Lower lobe of right lung (tissue), 2 donors: ENCODE measurements around the gene AEBP2. TPM values are rescaled to one million over a fixed set of nuclear protein-coding genes. Genes with fewer than 3 reads are reported as not detected.
"Not testable (repeated sequence)": the region's sequence is repeated elsewhere in the genome, so short reads cannot be mapped to it uniquely, and the experiment has no call there.

Source experiments
- ATAC-seq, 2 donors: fragments of 200-7000 bp; cut with Tn5 transposase; one replicate each; pipeline ENCODE4 v1.9.1; 2020 to 2022; ENCODE audit warnings: mild to moderate bottlenecking in 2 of 2, moderate library complexity in 2 of 2
- DNase-seq: peaks from one replicate; pipeline ENCODE4 v3.0.0-alpha.2; 2020
- H3K27ac ChIP-seq: fragments of 200-600 bp; one replicate; pipeline ENCODE4 v1.8.0; 2022
- H3K27me3 ChIP-seq: fragments of 200-600 bp; one replicate; pipeline ENCODE4 v1.8.0; 2022; ENCODE audit warnings: low read depth
- H3K36me3 ChIP-seq: fragments of 200-600 bp; one replicate; pipeline ENCODE4 v1.8.0; 2022; ENCODE audit warnings: mild to moderate bottlenecking
- H3K4me1 ChIP-seq: fragments of 200-600 bp; one replicate; pipeline ENCODE4 v1.8.0; 2022
- H3K4me3 ChIP-seq: fragments of 200-600 bp; one replicate; pipeline ENCODE4 v1.8.0; 2022; ENCODE audit warnings: mild to moderate bottlenecking
- H3K9me3 ChIP-seq: fragments of 200-600 bp; one replicate; pipeline ENCODE4 v1.8.0; 2022
- CTCF ChIP-seq: fragments of 200-600 bp; IDR thresholded peaks from one replicate; pipeline ENCODE4 v1.8.0; 2022; ENCODE audit warnings: antibody characterized with exemption, mild to moderate bottlenecking
- intact Hi-C: fragments of 100-400 bp; cut with DNase I; formaldehyde crosslinking; loops from one replicate; pipeline ENCODE4 v1.11.0; 2022
- total RNA-seq: library from RNA; stranded (reverse); fragmentation: NEBNext Ultra II Directional; extraction: Animal tissue kit (Norgen Biotek cat#: 25700); gene quantifications from one replicate; pipeline ENCODE4 v1.2.1, GENCODE V29; 2021
- donor health status: DM: no; HTN: yes; CAD: no; lungs with severe emphysema.

AEBP2 gene
- total RNA-seq, 1 donor from 2014 or later, result 36.7 TPM

DNA sequence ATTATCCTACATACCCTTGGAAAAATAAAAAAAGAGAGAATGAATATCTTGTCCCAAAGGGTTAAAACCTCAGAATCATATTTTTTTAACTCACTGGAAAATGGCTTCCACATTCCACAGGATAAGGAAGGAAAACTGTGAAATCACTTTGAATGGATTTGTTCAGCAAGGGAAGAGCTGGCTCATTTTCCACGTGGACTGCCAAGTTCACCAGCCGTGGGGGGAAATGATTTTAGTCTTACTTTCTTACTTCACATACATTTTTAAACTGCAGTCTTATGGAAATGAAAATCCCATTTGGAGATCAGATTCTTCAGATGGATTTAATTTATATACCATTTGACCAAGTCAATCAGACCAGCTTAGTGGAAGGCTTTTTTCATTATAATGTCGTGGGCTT lies 29.9 kb upstream of the AEBP2 start:
- intact Hi-C loops, result no loop called here
- DNase-seq (no peak), ATAC-seq (no peak)
- Histone ChIP-seq H3K27me3 (no peaks in the 10 kb centered on the region), H3K27ac (no peak overlapping the region), H3K36me3 (no peaks in the 10 kb centered on the region), H3K4me3 (no peak overlapping the region), H3K9me3 (no peaks in the 10 kb centered on the region), H3K4me1 (peaks cover 5% of the 10 kb centered on the region)
- no peak for TF ChIP-seq CTCF

DNA sequence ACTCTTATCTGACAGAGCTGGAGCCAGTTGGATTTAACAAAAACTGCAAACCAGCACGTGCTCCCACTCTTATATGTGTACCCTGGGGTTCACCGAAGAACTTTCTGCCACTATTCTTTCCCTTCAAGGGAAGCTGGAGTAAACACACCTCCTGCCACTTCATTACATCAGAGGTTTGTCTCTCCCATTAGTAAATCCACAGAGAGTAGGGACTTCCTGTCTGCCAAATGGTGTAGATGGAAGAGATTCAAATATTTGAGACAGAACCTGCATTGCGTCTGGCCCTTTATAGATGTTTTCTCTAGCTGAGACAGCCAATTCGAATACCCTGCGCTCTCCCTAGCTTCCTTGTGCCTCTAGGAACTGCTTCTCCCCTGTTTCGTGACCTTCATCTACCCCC lies 29.1 kb upstream of the AEBP2 start:
- peaks cover 5% of the 10 kb centered on the region for H3K4me1 ChIP-seq
- no peaks in the 10 kb centered on the region for H3K27me3 ChIP-seq
- no peak for DNase-seq
- no peak for TF ChIP-seq CTCF
- H3K4me3 ChIP-seq, result no peak overlapping the region
- ATAC-seq, result peak in 1 of 2 donors; percentile 63
- H3K9me3 ChIP-seq, result no peaks in the 10 kb centered on the region
- no peak overlapping the region for H3K27ac ChIP-seq
- intact Hi-C loops, result no loop called here
- H3K36me3 ChIP-seq, result no peaks in the 10 kb centered on the region

DNA sequence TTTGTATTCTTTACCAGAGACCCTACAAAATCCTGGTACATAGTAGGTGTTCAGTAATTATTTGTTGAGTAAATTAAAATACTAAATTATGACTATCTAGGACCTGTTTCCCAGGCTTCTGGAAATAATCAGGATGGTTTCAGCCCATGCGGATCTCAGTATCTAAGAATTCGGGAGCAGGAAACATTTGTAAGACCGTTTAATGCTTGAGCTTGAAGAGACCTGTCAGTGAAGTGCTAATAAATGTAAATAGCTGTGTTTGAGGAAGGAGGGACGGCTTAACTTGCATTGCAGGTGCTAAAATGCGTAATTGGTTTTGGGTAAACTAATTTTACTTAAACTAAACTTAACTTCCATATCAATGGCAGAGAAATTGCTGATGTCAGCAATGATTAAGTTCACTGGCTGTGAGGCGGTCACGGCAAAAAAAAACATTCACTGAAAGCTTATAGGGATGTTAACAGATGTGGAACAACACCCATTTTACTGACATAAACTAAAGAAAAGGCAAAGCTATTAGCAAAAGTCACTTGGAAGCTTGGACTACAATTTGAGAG lies 28.6 kb upstream of the AEBP2 start:
- H3K4me1 ChIP-seq, result peaks cover 5% of the 10 kb centered on the region
- H3K27me3 ChIP-seq, result no peaks in the 10 kb centered on the region
- H3K36me3 ChIP-seq, result no peaks in the 10 kb centered on the region
- no peaks in the 10 kb centered on the region for H3K9me3 ChIP-seq
- H3K27ac ChIP-seq, result no peak overlapping the region
- DNase-seq (no peak), ATAC-seq (peak in 1 of 2 donors; percentile 47)
- intact Hi-C loops, result no loop called here
- no peak overlapping the region for H3K4me3 ChIP-seq
- TF ChIP-seq CTCF, result no peak

GRCh38 chr12:19411234-19412204 lies 27.8 kb upstream of the AEBP2 start:
- no peak for TF ChIP-seq CTCF
- Histone ChIP-seq H3K36me3 (no peaks in the 10 kb centered on the region), H3K4me3 (no peak overlapping the region), H3K4me1 (peaks cover 5% of the 10 kb centered on the region), H3K27ac (no peak overlapping the region), H3K9me3 (no peaks in the 10 kb centered on the region), H3K27me3 (no peaks in the 10 kb centered on the region)
- intact Hi-C loops, result no loop called here
- DNase-seq (no peak), ATAC-seq (no peak)

- Histone ChIP-seq H3K4me1 (peaks cover 5% of the 10 kb centered on the region), H3K27me3 (no peaks in the 10 kb centered on the region), H3K9me3 (no peaks in the 10 kb centered on the region), H3K4me3 (no peak overlapping the region), H3K27ac (no peak overlapping the region), H3K36me3 (no peaks in the 10 kb centered on the region)
- ATAC-seq (no peak), DNase-seq (no peak)
- intact Hi-C loops, result no loop called here
- TF ChIP-seq CTCF, result no peak
Observed at GRCh38 chr12:19412844-19413243, 26.4 kb upstream of the AEBP2 start.

DNA sequence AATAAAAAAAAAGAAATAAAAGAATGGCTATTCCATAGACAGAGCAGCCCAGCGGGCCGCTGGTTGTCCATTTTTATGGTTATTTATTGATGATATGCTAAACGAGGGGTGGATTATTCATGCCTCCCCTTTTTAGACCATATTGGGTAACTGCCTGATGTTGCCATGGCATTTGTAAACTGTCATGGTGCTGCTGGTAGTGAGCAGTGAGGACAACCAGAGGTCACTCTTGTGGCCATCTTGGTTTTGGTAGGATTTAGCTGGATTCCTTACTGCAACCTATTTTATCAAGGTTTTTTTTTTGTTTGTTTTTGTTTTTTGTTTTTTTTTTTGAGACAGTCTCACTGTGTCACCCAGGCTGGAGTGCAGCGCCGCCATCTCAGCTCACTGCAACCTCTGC lies 25.7 kb upstream of the AEBP2 start:
- H3K4me3 ChIP-seq, H3K9me3 ChIP-seq, intact Hi-C loops, H3K27me3 ChIP-seq, DNase-seq, H3K4me1 ChIP-seq, H3K27ac ChIP-seq, ATAC-seq, H3K36me3 ChIP-seq: not testable (repeated sequence)
